ENCODE measurements around the gene KCNJ8. TPM values are rescaled to one million over a fixed set of nuclear protein-coding genes. Genes with fewer than 3 reads are reported as not detected.

Gene KCNJ8
- total RNA-seq, 1 experiment from 2014 or later: 0.77 TPM

DNA sequence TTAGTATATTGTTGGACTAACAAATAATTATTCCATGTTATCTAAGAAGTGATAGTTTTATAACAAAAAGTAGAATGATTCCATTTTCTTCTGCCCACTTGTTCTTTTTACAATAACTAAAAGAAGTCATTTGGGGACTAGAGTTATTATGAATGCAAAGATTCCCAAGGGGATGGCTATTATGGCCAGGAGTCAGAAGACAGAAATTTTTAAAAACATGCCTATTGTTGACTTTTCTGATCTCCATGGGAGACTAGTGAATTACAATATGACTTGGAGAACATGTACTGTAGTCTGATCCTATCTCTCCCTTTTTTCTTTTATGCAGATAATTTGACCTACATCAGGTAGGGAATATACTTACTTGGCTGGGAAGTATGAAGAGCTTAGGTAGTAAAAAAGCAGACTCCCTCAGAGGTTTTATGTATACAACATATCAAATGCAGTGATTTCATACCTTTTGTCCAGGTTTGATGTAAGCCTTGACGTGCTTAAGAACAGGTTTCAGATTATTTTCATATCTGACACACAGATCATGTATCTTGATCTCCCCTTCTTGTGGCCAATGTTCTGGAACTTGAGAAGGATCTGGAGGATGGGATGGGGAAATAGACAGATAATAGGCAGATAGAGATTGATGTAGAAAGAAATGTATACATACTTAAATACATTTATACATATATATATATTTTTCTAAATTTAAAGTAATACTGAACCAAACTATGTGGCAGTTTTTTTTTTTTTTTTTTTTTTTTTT lies 41.0 kb upstream of the KCNJ8 start:
- POLR2A ChIA-PET (ENCODE audit: unreplicated experiment): no interaction called here
- Histone ChIP-seq H3K36me3 (ENCODE audit: low read depth, low read length) (no peaks in the 10 kb centered on the region), H3F3A (ENCODE audit: low read length, unreplicated experiment) (no peaks in the 10 kb centered on the region), H4K20me1 (ENCODE audit: low read length) (no peaks in the 10 kb centered on the region), H3K79me2 (ENCODE audit: low read length) (no peaks in the 10 kb centered on the region), H3K9me3 (ENCODE audit: low read length) (no peaks in the 10 kb centered on the region), H3K27me3 (ENCODE audit: low read length) (no peaks in the 10 kb centered on the region), H3K9ac (ENCODE audit: low read length) (no peak overlapping the region), H3K4me2 (ENCODE audit: low read length) (no peak overlapping the region), H3K4me3 (ENCODE audit: low read length) (no peak overlapping the region), H2AFZ (ENCODE audit: low read length) (no peak overlapping the region), H3K27ac (ENCODE audit: low read length) (no peak overlapping the region), H3K9me2 (replicated peaks; ENCODE audit: low read length) (no peaks in the 10 kb centered on the region), H3K4me1 (ENCODE audit: insufficient read depth, low read length) (no peaks in the 10 kb centered on the region)
- intact Hi-C loops (cut with micrococcal nuclease): loop anchor here (5.0 kb wide), 1 partner anchor 37 kb away; no protein-coding TSS in a partner anchor
- no TSS peak for BruUV-seq (replicated peaks)
- CTCF ChIA-PET: no interaction called here
- TF ChIP-seq EZH2phosphoT487 (IDR thresholded peaks at IDR 0.05; ENCODE audit: borderline replicate concordance, low read length): no peak
- TF ChIP-seq EZH2 (IDR thresholded peaks at IDR 0.05; ENCODE audit: low read length, unreplicated experiment): no peak
- TF ChIP-seq, protein P1, sequence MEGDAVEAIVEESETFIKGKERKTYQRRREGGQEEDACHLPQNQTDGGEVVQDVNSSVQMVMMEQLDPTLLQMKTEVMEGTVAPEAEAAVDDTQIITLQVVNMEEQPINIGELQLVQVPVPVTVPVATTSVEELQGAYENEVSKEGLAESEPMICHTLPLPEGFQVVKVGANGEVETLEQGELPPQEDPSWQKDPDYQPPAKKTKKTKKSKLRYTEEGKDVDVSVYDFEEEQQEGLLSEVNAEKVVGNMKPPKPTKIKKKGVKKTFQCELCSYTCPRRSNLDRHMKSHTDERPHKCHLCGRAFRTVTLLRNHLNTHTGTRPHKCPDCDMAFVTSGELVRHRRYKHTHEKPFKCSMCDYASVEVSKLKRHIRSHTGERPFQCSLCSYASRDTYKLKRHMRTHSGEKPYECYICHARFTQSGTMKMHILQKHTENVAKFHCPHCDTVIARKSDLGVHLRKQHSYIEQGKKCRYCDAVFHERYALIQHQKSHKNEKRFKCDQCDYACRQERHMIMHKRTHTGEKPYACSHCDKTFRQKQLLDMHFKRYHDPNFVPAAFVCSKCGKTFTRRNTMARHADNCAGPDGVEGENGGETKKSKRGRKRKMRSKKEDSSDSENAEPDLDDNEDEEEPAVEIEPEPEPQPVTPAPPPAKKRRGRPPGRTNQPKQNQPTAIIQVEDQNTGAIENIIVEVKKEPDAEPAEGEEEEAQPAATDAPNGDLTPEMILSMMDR (conservative IDR thresholded peaks at IDR 0.05; ENCODE audit: low read depth, low read length): no peak
- DNase-seq (no peak), ATAC-seq (no peak)

- intact Hi-C loops (cut with micrococcal nuclease): loop anchor here (5.0 kb wide), 1 partner anchor 37 kb away; no protein-coding TSS in a partner anchor
- no peak overlapping the region for H3K4me3 ChIP-seq (ENCODE audit: low read length)
- no peak for TF ChIP-seq EZH2 (IDR thresholded peaks at IDR 0.05; ENCODE audit: low read length, unreplicated experiment)
- TF ChIP-seq, protein P1 (conservative IDR thresholded peaks at IDR 0.05; ENCODE audit: low read depth, low read length): no peak
- TF ChIP-seq EZH2phosphoT487 (IDR thresholded peaks at IDR 0.05; ENCODE audit: borderline replicate concordance, low read length): no peak
- no peak overlapping the region for H3K27ac ChIP-seq (ENCODE audit: low read length)
- H3K4me1 ChIP-seq (ENCODE audit: insufficient read depth, low read length): no peaks in the 10 kb centered on the region
- BruUV-seq (replicated peaks): no TSS peak
- DNase-seq: no peak
- H3K27me3 ChIP-seq (ENCODE audit: low read length): no peaks in the 10 kb centered on the region
- ATAC-seq: no peak
- CTCF ChIA-PET: no interaction called here
- no peaks in the 10 kb centered on the region for H3F3A ChIP-seq (ENCODE audit: low read length, unreplicated experiment)
- no peaks in the 10 kb centered on the region for H3K9me2 ChIP-seq (replicated peaks; ENCODE audit: low read length)
- no peak overlapping the region for H3K4me2 ChIP-seq (ENCODE audit: low read length)
- POLR2A ChIA-PET (ENCODE audit: unreplicated experiment): no interaction called here
- no peaks in the 10 kb centered on the region for H4K20me1 ChIP-seq (ENCODE audit: low read length)
- no peak overlapping the region for H2AFZ ChIP-seq (ENCODE audit: low read length)
- H3K36me3 ChIP-seq (ENCODE audit: low read depth, low read length): no peaks in the 10 kb centered on the region
- no peaks in the 10 kb centered on the region for H3K9me3 ChIP-seq (ENCODE audit: low read length)
- no peaks in the 10 kb centered on the region for H3K79me2 ChIP-seq (ENCODE audit: low read length)
- no peak overlapping the region for H3K9ac ChIP-seq (ENCODE audit: low read length)
These were observed 40.3 kb upstream of the KCNJ8 start for GRCh38 chr12:21814814-21815213.

DNA sequence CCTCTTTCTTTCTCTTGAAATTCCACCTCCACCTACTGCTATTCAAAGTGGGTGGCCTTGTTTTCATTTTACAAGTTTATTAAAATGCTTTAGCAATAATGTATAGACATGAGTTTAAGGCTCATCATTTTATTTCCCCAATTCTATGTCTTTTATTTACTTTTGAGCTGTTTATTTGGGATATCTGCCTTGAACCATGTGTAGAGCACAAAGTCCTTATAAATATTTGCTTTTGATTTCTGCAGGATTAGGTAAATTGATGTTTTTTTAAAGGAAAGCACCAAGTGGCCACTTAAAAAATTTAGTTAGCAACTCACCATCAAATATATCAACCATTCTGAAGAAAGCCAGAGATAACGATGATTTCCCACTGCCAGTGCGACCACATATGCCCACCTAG lies 39.8 kb upstream of the KCNJ8 start:
- H3K36me3 ChIP-seq (ENCODE audit: low read depth, low read length): no peaks in the 10 kb centered on the region
- BruUV-seq (replicated peaks): no TSS peak
- ChIA-PET CTCF (no interaction called here), POLR2A (ENCODE audit: unreplicated experiment) (no interaction called here)
- H3F3A ChIP-seq (ENCODE audit: low read length, unreplicated experiment): no peaks in the 10 kb centered on the region
- H2AFZ ChIP-seq (ENCODE audit: low read length): no peak overlapping the region
- H3K79me2 ChIP-seq (ENCODE audit: low read length): no peaks in the 10 kb centered on the region
- TF ChIP-seq, protein P1 (conservative IDR thresholded peaks at IDR 0.05; ENCODE audit: low read depth, low read length): no peak
- TF ChIP-seq EZH2 (IDR thresholded peaks at IDR 0.05; ENCODE audit: low read length, unreplicated experiment): no peak
- TF ChIP-seq EZH2phosphoT487 (IDR thresholded peaks at IDR 0.05; ENCODE audit: borderline replicate concordance, low read length): no peak
- H3K4me1 ChIP-seq (ENCODE audit: insufficient read depth, low read length): no peaks in the 10 kb centered on the region
- no peak overlapping the region for H3K4me3 ChIP-seq (ENCODE audit: low read length)
- no peaks in the 10 kb centered on the region for H3K9me3 ChIP-seq (ENCODE audit: low read length)
- H4K20me1 ChIP-seq (ENCODE audit: low read length): no peaks in the 10 kb centered on the region
- no peak overlapping the region for H3K27ac ChIP-seq (ENCODE audit: low read length)
- no peaks in the 10 kb centered on the region for H3K9me2 ChIP-seq (replicated peaks; ENCODE audit: low read length)
- DNase-seq (no peak), ATAC-seq (no peak)
- no peaks in the 10 kb centered on the region for H3K27me3 ChIP-seq (ENCODE audit: low read length)
- no peak overlapping the region for H3K4me2 ChIP-seq (ENCODE audit: low read length)
- H3K9ac ChIP-seq (ENCODE audit: low read length): no peak overlapping the region
- intact Hi-C loops (cut with micrococcal nuclease): no loop called here

All from PC-3 (cell line).